Neuronal stem cell (in vitro differentiated cells): ENCODE results near the gene COG1.

Experiments used
- DNase-seq: peaks from one replicate; pipeline ENCODE4 v3.0.0-alpha.2; 2013; ENCODE audit warnings: low spot score
- H2AFZ ChIP-seq: one replicate; pipeline ENCODE4 v1.6.1; 2013; ENCODE audit warnings: mild to moderate bottlenecking, low read length, inconsistent platforms
- H2AK5ac ChIP-seq: 2 replicates; pipeline ENCODE4 v1.6.1; 2013; ENCODE audit warnings: low read depth, mild to moderate bottlenecking, inconsistent platforms, low read length, moderate library complexity, mixed read lengths
- H2BK120ac ChIP-seq: 2 replicates; pipeline ENCODE4 v1.6.1; 2013; ENCODE audit warnings: low read depth, mild to moderate bottlenecking, inconsistent platforms, low read length, moderate library complexity, mixed read lengths
- H2BK12ac ChIP-seq: one replicate; pipeline ENCODE4 v1.6.1; 2013; ENCODE audit warnings: low read length, inconsistent platforms
- H2BK15ac ChIP-seq: 2 replicates; pipeline ENCODE4 v1.6.1; 2013; ENCODE audit warnings: mild to moderate bottlenecking, low read length, inconsistent platforms, mixed read lengths
- H2BK5ac ChIP-seq: one replicate; pipeline ENCODE4 v1.6.1; 2013; ENCODE audit warnings: inconsistent platforms, mild to moderate bottlenecking, low read length, moderate library complexity
- H3K14ac ChIP-seq: one replicate; pipeline ENCODE4 v1.6.1; 2013; ENCODE audit warnings: low read length, inconsistent platforms
- H3K18ac ChIP-seq: 2 replicates; pipeline ENCODE4 v1.6.1; 2013; ENCODE audit warnings: low read length, inconsistent platforms
- H3K23ac ChIP-seq: 2 replicates; pipeline ENCODE4 v1.6.1; 2013; ENCODE audit warnings: low read depth, mild to moderate bottlenecking, mixed read lengths, low read length, inconsistent platforms; ENCODE audit not compliant: poor library complexity
- H3K27ac ChIP-seq: replicated peaks from 3 replicates; pipeline ENCODE4 v1.5.1; 2013; ENCODE audit warnings: low read length, inconsistent platforms
- H3K27me3 ChIP-seq, 3 experiments: 2 replicates each; pipeline ENCODE4 v1.6.1; 2013; ENCODE audit warnings: low read length in 3 of 3, mild to moderate bottlenecking in 2 of 3, inconsistent platforms in 1 of 3, low read depth in 1 of 3, mixed read lengths in 1 of 3, moderate library complexity in 1 of 3; ENCODE audit not compliant: control insufficient read depth in 3 of 3, insufficient read depth in 3 of 3
- H3K36me3 ChIP-seq, 2 donors: replicated peaks in 1 of 2; 2 replicates each; pipeline ENCODE4 v1.6.1; 2013; ENCODE audit warnings: low read length in 2 of 2; ENCODE audit not compliant: control insufficient read depth in 2 of 2, insufficient read depth in 2 of 2
- H3K4ac ChIP-seq: 2 replicates; pipeline ENCODE4 v1.6.1; 2013; ENCODE audit warnings: inconsistent platforms, mild to moderate bottlenecking, low read length, moderate library complexity
- H3K4me1 ChIP-seq, 2 donors: 1 replicate in 1 of 2; 2 replicates in 1 of 2; pipeline ENCODE4 v1.6.1; 2013; ENCODE audit warnings: low read length in 2 of 2, low read depth in 1 of 2; ENCODE audit not compliant: control insufficient read depth in 2 of 2, insufficient read depth in 1 of 2
- H3K4me2 ChIP-seq: one replicate; pipeline ENCODE4 v1.6.1; 2013; ENCODE audit warnings: mild to moderate bottlenecking, low read length, inconsistent platforms; ENCODE audit not compliant: insufficient read depth, poor library complexity, severe bottlenecking
- H3K4me3 ChIP-seq, 2 donors: 2 replicates each; pipeline ENCODE4 v1.5.1; 2013; ENCODE audit warnings: low read length in 2 of 2, mild to moderate bottlenecking in 2 of 2, inconsistent platforms in 1 of 2, moderate library complexity in 1 of 2
- H3K79me1 ChIP-seq: one replicate; pipeline ENCODE4 v1.6.1; 2013; ENCODE audit warnings: low read depth, mild to moderate bottlenecking, inconsistent platforms, low read length, moderate library complexity
- H3K9ac ChIP-seq: one replicate; pipeline ENCODE4 v1.6.1; 2013; ENCODE audit warnings: mild to moderate bottlenecking, low read depth, low read length, inconsistent platforms; ENCODE audit not compliant: poor library complexity
- H3K9me3 ChIP-seq, 2 donors: replicated peaks in 1 of 2; 2 replicates each; pipeline versions ENCODE3 to v1.6.1; 2013; ENCODE audit warnings: low read length in 2 of 2, mild to moderate bottlenecking in 2 of 2, inconsistent platforms in 1 of 2, low read depth in 1 of 2, mixed read lengths in 1 of 2, moderate library complexity in 1 of 2; ENCODE audit not compliant: control insufficient read depth in 2 of 2, insufficient read depth in 1 of 2
- H4K8ac ChIP-seq: one replicate; pipeline ENCODE4 v1.6.1; 2013; ENCODE audit warnings: low read depth, mild to moderate bottlenecking, inconsistent platforms, low read length, moderate library complexity
- H4K91ac ChIP-seq: one replicate; pipeline ENCODE4 v1.6.1; 2013; ENCODE audit warnings: low read length, low read depth, mild to moderate bottlenecking, inconsistent platforms; ENCODE audit not compliant: poor library complexity
- WGBS, 2 donors: extraction: QIAGEN DNeasy Blood & Tissue Kit; methylation state at CpG; one replicate each; pipeline ENCODE4 v1.1.7; 2013; ENCODE audit warnings: missing lambda C conversion rate in 2 of 2, mixed read lengths in 1 of 2; ENCODE audit not compliant: insufficient read length in 2 of 2, insufficient replicate concordance in 1 of 2; ENCODE audit errors: extremely low coverage in 2 of 2; 5-methylcytosine and 5-hydroxymethylcytosine counted together

COG1 gene

GRCh38 chr17:73214008-73214407 lies 21.2 kb downstream of the COG1 start:
- Histone ChIP-seq H3K27me3 (no peaks in the 10 kb centered on the region), H2BK5ac (no peak overlapping the region), H4K8ac (no peak overlapping the region), H2BK15ac (no peak overlapping the region), H2BK120ac (no peak overlapping the region), H2BK12ac (no peak overlapping the region), H3K36me3 (peaks cover 0 to 57% of the 10 kb centered on the region in 2 donors), H3K18ac (no peak overlapping the region), H3K9me3 (no peaks in the 10 kb centered on the region), H3K79me1 (peaks cover 6% of the 10 kb centered on the region), H3K27ac (no peak overlapping the region), H3K4ac (no peak overlapping the region), H2AK5ac (no peak overlapping the region), H4K91ac (no peak overlapping the region), H2AFZ (no peak overlapping the region), H3K4me1 (no peaks in the 10 kb centered on the region), H3K23ac (no peak overlapping the region), H3K14ac (no peak overlapping the region), H3K4me2 (no peak overlapping the region), H3K4me3 (no peak overlapping the region), H3K9ac (no peak overlapping the region)
- no peak for DNase-seq

DNA sequence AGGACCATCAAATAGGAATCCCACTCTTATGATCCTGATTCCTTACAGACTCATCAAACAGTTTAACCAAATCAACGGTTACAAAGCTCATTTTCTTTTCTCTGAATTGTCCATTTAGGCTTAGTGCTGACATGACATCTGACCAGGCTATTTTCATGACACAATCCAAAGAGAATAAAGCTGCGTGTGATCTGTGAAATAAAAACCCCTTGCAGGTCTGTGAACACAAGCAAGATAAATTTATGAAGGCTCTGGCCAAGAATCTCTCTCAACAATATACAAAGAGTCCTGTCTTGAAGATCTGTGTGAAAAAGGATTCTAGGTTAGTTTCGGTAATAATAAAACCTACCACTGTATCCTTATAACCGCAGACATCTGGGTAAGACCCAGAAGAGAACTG lies 22.0 kb downstream of the COG1 start:
- no peak overlapping the region for H3K14ac ChIP-seq
- H3K4me2 ChIP-seq, result no peak overlapping the region
- no peaks in the 10 kb centered on the region for H3K27me3 ChIP-seq
- H2BK15ac ChIP-seq, result no peak overlapping the region
- no peak for DNase-seq
- H2BK12ac ChIP-seq, result no peak overlapping the region
- no peak overlapping the region for H3K23ac ChIP-seq
- WGBS, 2 donors, result no CpG with 5 or more reads among the region's 4 CpGs
- H3K4me3 ChIP-seq, result no peak overlapping the region
- H3K9ac ChIP-seq, result no peak overlapping the region
- no peak overlapping the region for H3K18ac ChIP-seq
- H2AK5ac ChIP-seq, result no peak overlapping the region
- H4K8ac ChIP-seq, result no peak overlapping the region
- no peak overlapping the region for H2BK5ac ChIP-seq
- no peak overlapping the region for H3K4ac ChIP-seq
- no peaks in the 10 kb centered on the region for H3K9me3 ChIP-seq
- H3K79me1 ChIP-seq, result peaks cover 6% of the 10 kb centered on the region
- H3K36me3 ChIP-seq, result peaks cover 0 to 49% of the 10 kb centered on the region in 2 donors
- H2AFZ ChIP-seq, result no peak overlapping the region
- H3K27ac ChIP-seq, result no peak overlapping the region
- no peaks in the 10 kb centered on the region for H3K4me1 ChIP-seq
- H2BK120ac ChIP-seq, result no peak overlapping the region
- no peak overlapping the region for H4K91ac ChIP-seq

GRCh38 chr17:73215447-73215846 lies 22.6 kb downstream of the COG1 start:
- no peak for DNase-seq
- Histone ChIP-seq H3K4me3 (no peak overlapping the region), H2BK15ac (no peak overlapping the region), H3K4ac (no peak overlapping the region), H2BK120ac (no peak overlapping the region), H2AFZ (no peak overlapping the region), H2AK5ac (no peak overlapping the region), H3K9me3 (no peaks in the 10 kb centered on the region), H3K4me1 (no peaks in the 10 kb centered on the region), H4K8ac (no peak overlapping the region), H3K18ac (no peak overlapping the region), H2BK5ac (no peak overlapping the region), H3K4me2 (no peak overlapping the region), H3K27ac (no peak overlapping the region), H3K36me3 (peaks cover 0 to 44% of the 10 kb centered on the region in 2 donors), H3K79me1 (peaks cover 6% of the 10 kb centered on the region), H4K91ac (no peak overlapping the region), H2BK12ac (no peak overlapping the region), H3K9ac (no peak overlapping the region), H3K27me3 (no peaks in the 10 kb centered on the region), H3K23ac (no peak overlapping the region), H3K14ac (no peak overlapping the region)
- no CpG with 5 or more reads among the region's 2 CpGs for WGBS, 2 donors

- H3K4me1 ChIP-seq, result peaks cover 3 to 4% of the 10 kb centered on the region in 2 donors
- no peak overlapping the region for H4K91ac ChIP-seq
- no peak overlapping the region for H2BK15ac ChIP-seq
- H3K27me3 ChIP-seq, result no peaks in the 10 kb centered on the region
- H3K18ac ChIP-seq, result no peak overlapping the region
- no peak overlapping the region for H3K27ac ChIP-seq
- H3K36me3 ChIP-seq, result peaks cover 0 to 17% of the 10 kb centered on the region in 2 donors
- no peak overlapping the region for H2AFZ ChIP-seq
- DNase-seq, result no peak
- H3K14ac ChIP-seq, result no peak overlapping the region
- H2BK12ac ChIP-seq, result no peak overlapping the region
- WGBS, 2 donors, result no CpG with 5 or more reads among the region's 2 CpGs
- H3K79me1 ChIP-seq, result peaks cover 3% of the 10 kb centered on the region
- H2BK120ac ChIP-seq, result no peak overlapping the region
- H3K4ac ChIP-seq, result no peak overlapping the region
- no peak overlapping the region for H2AK5ac ChIP-seq
- no peak overlapping the region for H3K4me3 ChIP-seq
- no peak overlapping the region for H4K8ac ChIP-seq
- H3K9me3 ChIP-seq, result no peaks in the 10 kb centered on the region
- no peak overlapping the region for H3K9ac ChIP-seq
- H3K23ac ChIP-seq, result no peak overlapping the region
- H2BK5ac ChIP-seq, result no peak overlapping the region
- no peak overlapping the region for H3K4me2 ChIP-seq
These were observed 30.9 kb downstream of the COG1 start for GRCh38 chr17:73223626-73224230.
